Choroid plexus epithelial cell (primary cell): ENCODE measurements around the gene SLC25A22.
A peak's percentile ranks its signal among the peaks of the same experiment; 100 is the strongest.

Experiments used
- DNase-seq: peaks from one replicate; pipeline ENCODE4 v3.0.0-alpha.2; 2010; ENCODE audit warnings: low read depth
- H3K4me3 ChIP-seq: 2 replicates; pipeline ENCODE4 v1.5.1; 2011; ENCODE audit warnings: low read depth, mild to moderate bottlenecking, control low read depth, low read length, moderate library complexity
- TF ChIP-seq, protein P1 (sequence below): conservative IDR thresholded peaks from 2 replicates; pipeline ENCODE4 v1.5.1; 2011; ENCODE audit warnings: low read depth, mild to moderate bottlenecking, control low read depth, inconsistent platforms, low read length, moderate library complexity

SLC25A22 gene

DNA sequence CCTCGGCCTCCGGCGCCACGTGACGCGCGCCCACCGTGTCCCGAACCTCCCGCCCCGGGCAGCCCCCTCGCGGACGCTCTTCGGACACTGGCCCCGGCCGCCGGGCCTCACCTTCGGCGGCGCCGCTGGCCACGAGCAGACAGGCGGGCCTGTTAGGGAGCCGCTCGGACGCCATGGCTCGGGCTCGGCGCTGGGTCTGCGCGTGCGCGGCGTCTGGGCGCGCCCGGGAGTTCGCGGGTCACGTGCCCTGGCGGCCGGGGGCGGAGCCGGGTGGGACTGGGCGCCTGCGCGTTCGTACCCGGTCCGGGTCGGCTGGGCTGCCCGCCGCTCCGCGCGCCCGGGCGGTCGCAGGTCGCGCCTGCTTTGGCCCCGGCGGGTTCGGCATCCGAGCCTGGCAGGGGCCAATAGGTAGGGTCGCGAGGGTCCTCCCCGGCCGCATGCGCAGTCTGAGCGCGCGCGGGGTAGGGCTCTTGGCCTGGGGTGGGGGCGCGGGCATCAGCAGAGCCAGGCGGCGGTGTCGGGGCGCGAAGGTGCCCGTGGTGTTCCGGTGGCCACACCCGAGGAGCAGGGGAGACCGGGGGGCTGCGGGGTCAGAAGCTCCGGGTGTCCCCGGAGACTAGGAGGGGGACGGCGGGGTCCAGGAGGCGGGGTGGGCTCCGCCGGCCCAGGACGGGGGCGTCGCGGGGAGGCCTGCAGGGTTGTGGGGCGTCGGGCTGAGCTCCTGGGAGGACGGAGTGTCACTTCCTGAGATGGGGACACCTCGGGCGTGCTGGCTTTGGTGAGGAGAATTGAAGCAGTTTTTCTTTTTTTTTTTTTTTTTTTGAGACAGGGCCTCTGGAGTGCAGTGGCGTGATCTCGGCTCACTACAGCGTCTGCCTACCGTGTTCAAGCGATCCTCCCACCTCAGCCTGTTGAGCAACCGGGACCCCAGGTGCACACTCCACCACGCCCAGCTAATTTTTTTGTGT lies 20.5 kb downstream of the SLC25A22 start, which contains the start of gene GATD1:
TSS of gene GATD1 (minus strand) at position 200 of the 968 bp plus-strand sequence. CDS start at position 175, 25 bp downstream.
- peak within 1 kb of the TSS; percentile 88 for H3K4me3 ChIP-seq
- DNase-seq = peak; percentile 87
- TF ChIP-seq, protein P1, sequence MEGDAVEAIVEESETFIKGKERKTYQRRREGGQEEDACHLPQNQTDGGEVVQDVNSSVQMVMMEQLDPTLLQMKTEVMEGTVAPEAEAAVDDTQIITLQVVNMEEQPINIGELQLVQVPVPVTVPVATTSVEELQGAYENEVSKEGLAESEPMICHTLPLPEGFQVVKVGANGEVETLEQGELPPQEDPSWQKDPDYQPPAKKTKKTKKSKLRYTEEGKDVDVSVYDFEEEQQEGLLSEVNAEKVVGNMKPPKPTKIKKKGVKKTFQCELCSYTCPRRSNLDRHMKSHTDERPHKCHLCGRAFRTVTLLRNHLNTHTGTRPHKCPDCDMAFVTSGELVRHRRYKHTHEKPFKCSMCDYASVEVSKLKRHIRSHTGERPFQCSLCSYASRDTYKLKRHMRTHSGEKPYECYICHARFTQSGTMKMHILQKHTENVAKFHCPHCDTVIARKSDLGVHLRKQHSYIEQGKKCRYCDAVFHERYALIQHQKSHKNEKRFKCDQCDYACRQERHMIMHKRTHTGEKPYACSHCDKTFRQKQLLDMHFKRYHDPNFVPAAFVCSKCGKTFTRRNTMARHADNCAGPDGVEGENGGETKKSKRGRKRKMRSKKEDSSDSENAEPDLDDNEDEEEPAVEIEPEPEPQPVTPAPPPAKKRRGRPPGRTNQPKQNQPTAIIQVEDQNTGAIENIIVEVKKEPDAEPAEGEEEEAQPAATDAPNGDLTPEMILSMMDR = no peak

DNA sequence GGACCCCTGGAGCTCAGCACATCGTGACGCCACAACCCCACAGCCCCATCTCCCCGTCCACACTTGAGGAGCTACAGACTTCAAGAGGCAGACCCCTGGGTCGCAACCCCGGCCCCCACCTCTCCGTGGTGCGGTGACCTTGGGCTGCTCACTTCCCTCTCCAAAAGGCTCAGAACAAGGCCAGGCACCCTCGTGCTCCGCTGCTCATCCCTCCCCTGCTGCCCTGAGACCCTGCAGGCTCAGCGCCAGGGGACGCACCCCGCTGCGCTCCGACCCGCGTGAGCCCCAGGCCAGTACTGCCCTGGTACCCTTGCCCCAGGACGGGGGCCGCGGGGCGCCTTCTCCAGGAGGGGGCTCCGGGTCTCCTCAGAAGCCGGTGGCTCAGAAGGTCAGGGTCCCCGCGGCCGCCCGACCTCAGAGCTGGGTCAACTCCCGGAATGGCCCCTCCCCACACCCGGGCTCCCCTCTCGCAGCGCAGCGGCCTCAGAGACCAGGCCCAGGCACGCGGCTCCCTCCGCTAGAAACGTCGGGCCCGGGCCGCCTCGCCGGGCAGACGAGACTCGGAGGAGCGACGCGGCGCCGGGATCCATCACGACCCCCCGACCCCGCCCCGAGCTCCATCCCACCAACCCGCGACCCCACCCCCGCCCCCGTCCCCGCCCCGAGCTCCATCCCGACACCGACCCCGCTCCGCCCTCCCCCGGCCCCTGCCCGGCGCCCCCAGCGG lies 21.4 kb downstream of the SLC25A22 start:
- peak overlapping the region; percentile 88 for H3K4me3 ChIP-seq
- peak; percentile 34 for DNase-seq
- TF ChIP-seq, protein P1 = no peak

DNA sequence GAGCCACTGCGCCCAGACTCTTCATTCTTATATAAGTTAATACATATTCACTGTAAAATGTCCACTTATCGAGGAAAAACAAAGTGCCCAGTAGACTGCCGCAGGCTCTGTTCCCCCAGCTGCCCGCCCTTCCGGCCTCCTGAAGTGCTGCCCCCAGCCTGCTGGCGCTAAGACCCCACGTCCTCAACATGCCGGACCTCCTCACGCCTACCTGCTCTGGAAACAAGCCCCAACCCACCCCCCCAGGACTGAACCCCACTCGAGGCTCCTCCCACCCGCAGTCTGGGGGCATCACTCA lies 21.9 kb downstream of the SLC25A22 start:
- no peak for DNase-seq
- H3K4me3 ChIP-seq = peak overlapping the region; percentile 88
- TF ChIP-seq, protein P1 = no peak

DNA sequence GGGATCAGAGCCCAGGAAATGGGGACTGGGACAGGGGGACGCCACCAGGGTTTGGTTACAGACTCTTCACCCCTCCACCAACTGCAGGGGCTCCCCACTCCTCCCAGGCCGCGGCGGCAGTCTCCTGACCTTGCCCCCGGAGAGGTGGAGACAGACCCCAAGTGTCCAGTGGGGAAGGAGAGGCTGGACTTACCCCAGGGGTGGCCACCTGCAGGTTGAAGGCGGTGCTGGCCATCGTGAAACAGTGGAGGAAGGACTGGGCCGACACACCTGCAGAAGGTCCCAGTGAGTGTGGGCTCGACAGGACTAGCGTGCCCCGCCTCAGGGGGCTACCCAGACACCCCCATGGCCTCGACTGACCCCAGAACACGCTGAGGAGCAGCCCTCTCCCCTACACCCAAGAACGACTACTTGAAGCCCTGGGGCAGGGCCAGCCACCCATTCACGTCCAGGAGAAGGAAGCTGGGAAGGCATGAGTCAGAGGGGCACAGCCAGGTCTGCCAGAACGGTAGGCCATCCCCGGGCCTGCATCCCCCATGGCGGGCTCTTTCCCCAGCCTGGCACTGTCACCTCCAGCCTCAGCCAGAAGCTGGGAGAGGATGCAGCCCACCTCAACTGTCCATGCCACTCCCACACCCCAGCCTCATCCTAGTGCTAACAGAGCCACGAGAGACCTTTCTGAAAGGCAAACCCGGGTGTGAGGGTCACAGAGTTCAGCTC lies 23.0 kb downstream of the SLC25A22 start:
- TF ChIP-seq, protein P1 = no peak
- peak overlapping the region; percentile 18 for H3K4me3 ChIP-seq
- no peak for DNase-seq

DNA sequence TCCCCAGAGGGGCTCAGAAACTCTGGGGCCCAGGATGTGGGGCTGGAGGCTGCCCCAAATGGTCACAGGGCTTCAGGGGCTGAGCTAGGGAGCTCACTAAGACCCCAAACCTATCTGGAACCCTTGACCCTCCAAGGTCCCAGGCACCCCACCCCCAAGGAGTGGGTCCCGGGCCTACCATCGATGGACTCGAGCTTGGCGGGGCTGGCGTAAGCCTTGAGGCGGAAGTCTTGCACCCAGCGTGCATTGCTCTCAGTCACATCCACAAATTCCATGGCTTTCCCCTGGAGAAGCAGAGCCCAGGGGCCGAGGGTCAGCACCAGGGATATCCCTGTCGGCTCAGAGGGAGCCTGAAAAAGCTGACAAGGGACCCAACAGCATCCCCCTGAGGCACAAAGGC lies 24.3 kb downstream of the SLC25A22 start:
- H3K4me3 ChIP-seq = no peak overlapping the region
- TF ChIP-seq, protein P1 = no peak
- no peak for DNase-seq

DNA sequence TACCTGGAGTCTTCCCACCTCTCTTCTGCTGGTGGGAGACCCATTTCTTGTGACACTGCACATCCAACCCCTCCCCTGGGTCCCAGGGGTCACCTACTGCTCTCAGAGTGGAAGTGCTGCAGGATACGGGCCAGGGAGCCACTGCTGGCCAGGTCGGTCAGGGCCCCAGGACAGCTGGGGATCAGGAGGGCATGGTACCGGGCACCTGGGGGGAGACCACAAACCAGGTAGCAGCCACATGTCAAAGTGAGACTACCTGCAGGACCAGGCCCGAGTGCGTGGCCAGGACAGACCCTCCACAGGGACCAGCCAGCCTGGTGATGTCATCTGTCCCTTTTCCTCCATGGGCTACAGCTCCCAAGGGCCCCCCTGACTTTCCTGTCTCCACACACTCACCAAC lies 24.7 kb downstream of the SLC25A22 start:
- DNase-seq = no peak
- H3K4me3 ChIP-seq = no peak overlapping the region
- TF ChIP-seq, protein P1 = no peak
